ENCODE measurements around the gene C3orf52. TPM values are rescaled to one million over a fixed set of nuclear protein-coding genes. Genes with fewer than 3 reads are reported as not detected.

C3orf52 gene
- total RNA-seq, 2 donors from 2014 or later: 6.5 to 11.2 TPM

DNA sequence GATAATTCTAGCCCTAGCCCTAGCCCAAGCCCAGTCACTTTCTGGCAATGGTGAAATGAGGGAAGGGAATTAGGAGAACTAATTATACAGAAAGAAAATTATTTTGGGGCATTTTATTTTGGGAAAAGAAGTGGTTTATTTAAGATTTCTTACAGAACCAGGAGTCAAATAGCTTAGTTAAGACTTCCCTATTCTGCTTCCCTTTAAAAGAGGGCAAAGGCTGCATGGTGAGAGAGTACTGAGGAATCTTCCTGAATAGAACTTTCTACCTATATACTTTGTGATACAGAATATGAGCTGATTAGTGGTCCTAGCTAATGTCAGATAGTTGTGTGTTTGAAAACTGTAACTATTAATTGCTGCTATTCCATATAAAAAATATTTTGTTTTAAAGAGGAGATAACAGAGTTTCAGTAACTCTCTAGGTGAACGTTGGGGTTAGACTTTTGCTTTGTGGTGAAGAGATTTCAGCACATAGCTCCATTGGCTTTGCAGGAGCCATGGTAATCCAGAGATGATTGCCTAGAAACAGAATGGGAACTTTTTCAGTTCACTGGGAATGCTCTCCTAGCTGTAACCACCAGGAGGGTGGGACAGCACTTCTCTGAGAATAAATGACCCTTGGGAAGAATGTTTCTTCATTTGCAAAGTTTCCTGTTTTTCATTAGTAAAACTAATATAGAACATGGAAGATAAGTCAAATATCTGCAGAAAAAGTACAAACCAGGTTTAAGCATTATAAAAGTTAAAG is 52.2 kb downstream of the C3orf52 start:
- DNase-seq (ENCODE audit: low spot score in 2 of 2): no peak
- no peak overlapping the region for H3K27ac Mint-ChIP-seq
- no peaks in the 10 kb centered on the region for H3K9me3 Mint-ChIP-seq
- H3K36me3 Mint-ChIP-seq: no peaks in the 10 kb centered on the region
- ATAC-seq: no peak

DNA sequence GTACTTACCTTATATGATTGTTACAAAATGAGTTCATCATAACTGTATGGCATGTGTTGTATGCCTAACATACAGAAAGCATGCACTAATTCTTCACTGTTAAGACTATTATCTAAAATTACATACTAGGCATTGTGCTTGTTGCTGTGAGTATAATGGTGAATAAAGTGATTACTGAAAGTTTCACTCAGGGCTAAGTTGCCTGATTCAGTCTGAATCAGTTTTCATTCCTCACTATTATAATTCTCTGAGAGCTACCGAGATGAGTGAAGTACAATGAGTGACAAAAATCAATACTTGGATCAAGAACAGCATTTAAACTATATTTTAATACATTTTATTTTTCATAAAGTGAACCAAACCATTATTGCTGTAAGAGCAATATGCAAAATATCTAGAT is 54.4 kb downstream of the C3orf52 start:
- DNase-seq (ENCODE audit: low spot score in 2 of 2) (no peak), ATAC-seq (peak in 1 of 2 donors; percentile 60)
- H3K9me3 Mint-ChIP-seq: peaks cover 0 to 6% of the 10 kb centered on the region in 2 donors
- peak overlapping the region in 1 of 2 donors; percentile 76 for H3K27ac Mint-ChIP-seq
- peaks cover 6 to 8% of the 10 kb centered on the region in 2 donors for H3K36me3 Mint-ChIP-seq

DNA sequence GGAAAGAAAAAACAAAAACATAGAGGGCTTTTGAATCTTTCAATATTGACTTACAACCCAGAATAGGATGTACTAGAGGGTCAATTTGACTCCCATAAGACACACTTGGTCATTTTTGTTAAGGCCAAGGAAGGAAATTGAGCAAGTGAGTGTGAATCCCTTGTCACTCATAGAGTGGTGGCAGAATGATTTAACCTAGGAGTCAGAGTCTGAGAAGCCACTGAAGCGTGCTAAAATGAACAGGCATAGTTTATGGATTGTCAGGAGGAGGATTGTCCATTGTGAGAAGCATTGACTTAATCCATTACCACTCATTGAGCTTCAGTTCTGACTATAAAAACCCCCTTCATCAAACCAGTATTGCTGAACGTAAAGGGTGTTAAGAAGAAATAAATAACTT is 55.1 kb downstream of the C3orf52 start:
- Mint-ChIP-seq H3K36me3 (peaks cover 13 to 15% of the 10 kb centered on the region in 2 donors), H3K27ac (no peak overlapping the region), H3K9me3 (peaks cover 4 to 13% of the 10 kb centered on the region in 2 donors)
- DNase-seq (ENCODE audit: low spot score in 2 of 2) (no peak), ATAC-seq (no peak)

DNA sequence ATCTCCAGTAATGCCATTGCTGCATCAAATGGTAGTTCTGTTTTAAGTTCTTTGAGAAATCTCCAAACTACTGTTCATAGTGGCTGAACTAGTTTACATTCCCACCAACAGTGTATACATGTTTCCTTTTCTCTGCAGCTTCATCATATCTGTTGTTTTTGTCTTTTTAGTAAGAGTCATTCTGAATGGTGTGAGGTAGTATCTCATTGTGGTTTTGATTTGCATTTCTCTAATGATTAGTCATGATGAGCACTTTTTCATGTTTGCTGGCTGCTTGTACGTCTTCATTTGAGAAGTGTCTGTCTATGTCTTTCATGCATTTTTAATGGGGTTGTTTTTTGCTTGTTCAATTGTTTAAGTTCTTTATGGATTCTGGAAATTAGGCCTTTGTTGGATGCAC is 57.1 kb downstream of the C3orf52 start:
- peaks cover 12 to 20% of the 10 kb centered on the region in 2 donors for H3K9me3 Mint-ChIP-seq
- peak overlapping the region in 1 of 2 donors; percentile 44 for H3K27ac Mint-ChIP-seq
- peaks cover 23 to 33% of the 10 kb centered on the region in 2 donors for H3K36me3 Mint-ChIP-seq
- ATAC-seq (peak; percentile 76 to 93), DNase-seq (ENCODE audit: low spot score in 2 of 2) (no peak)

DNA sequence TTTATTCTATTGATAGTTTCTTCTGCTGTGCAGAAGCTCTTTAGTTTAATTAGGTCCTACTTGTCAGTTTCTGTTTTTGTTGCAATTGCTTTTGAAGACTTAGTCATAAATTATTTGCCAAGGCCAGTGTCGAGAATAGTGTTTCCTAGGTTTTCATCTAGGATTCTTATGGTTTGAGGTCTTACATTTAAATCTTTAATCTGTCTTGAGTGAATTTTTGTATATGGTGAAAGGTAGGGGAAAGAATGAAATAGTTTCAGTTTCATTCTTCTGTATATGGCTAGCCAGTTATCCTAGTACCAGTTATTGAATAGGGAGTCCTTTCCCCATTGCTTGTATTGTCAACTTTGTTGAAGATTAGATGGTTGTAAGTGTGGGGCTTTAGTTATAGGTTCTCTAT is 57.5 kb downstream of the C3orf52 start:
- Mint-ChIP-seq H3K9me3 (peaks cover 12 to 20% of the 10 kb centered on the region in 2 donors), H3K27ac (peak overlapping the region in 1 of 2 donors; percentile 44), H3K36me3 (peaks cover 24 to 35% of the 10 kb centered on the region in 2 donors)
- ATAC-seq (peak; percentile 51 to 56), DNase-seq (ENCODE audit: low spot score in 2 of 2) (no peak)

DNA sequence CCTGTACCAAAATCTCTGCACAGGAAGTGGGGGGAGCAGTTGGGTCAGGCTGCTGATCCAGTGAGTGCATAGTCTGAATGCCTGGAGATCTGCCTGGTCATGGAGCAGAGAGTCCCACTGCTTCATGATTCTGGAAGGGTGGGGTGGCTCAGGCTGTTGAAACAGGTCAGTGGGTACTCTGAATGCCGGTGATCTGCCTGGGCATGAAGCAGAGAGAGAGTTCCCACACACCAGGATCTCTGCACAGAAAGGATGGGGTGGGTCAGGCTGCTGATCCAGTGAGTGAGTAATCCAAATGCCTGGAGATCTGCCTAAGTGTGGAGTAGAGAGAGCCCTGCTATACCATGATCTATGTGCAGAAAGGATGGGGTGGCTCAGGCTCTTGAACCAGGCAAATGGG is 62.9 kb downstream of the C3orf52 start:
- Mint-ChIP-seq H3K27ac (no peak overlapping the region), H3K36me3 (peaks cover 33 to 45% of the 10 kb centered on the region in 2 donors), H3K9me3 (peaks cover 20 to 25% of the 10 kb centered on the region in 2 donors)
- no peak for DNase-seq (ENCODE audit: low spot score in 2 of 2)
- no peak for ATAC-seq

DNA sequence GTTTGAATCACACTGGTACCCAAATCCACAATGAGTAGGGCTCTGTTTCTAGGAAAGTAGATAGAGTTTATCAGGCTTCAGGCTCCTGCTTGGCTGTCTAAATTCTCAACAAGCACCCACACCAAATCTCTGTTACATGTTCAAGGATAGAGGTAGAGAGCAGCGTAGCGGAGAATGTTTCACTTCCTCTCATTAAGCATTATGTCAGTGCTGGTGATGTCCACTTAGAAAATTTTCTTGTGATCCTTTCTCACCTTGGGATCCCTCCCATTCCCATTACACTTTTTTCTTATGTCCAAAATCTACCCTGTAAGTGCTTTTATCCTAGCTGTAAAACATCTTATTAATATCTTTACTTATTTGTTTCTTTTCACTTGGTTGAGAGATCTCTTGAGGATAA is 81.6 kb downstream of the C3orf52 start:
- DNase-seq (ENCODE audit: low spot score in 2 of 2) (no peak), ATAC-seq (no peak)
- Mint-ChIP-seq H3K27ac (no peak overlapping the region), H3K9me3 (peaks cover 8 to 10% of the 10 kb centered on the region in 2 donors), H3K36me3 (peaks cover 5 to 15% of the 10 kb centered on the region in 2 donors)

Other genes with a start within 250 kb of the C3orf52 start
- gene PHLDB2, start 227.1 kb upstream of the C3orf52 start, total RNA-seq: 1 to 10 TPM; 1.9 to 2.1 TPM
- gene ABHD10, start 107.4 kb upstream of the C3orf52 start, total RNA-seq: 10 to 100 TPM; 68.1 to 87.6 TPM
- 1 to 10 TPM in 1 of 2 donors, under 1 TPM in 1; 0.49 to 6.9 TPM for gene TAGLN3, start 87.5 kb upstream of the C3orf52 start, total RNA-seq
- not detected for gene TMPRSS7, start 51.7 kb upstream of the C3orf52 start, total RNA-seq
- gene GCSAM, start 46.9 kb downstream of the C3orf52 start, total RNA-seq: 10 to 100 TPM in 1 of 2 donors, 1 to 10 TPM in 1; 5.2 to 23.7 TPM
- gene SLC9C1, start 207.8 kb downstream of the C3orf52 start, total RNA-seq: not detected
- gene CD200, start 246.8 kb downstream of the C3orf52 start, total RNA-seq: 10 to 100 TPM; 34.5 to 63.3 TPM

Data from activated naive CD4-positive, alpha-beta T cell treated with anti-CD3 and anti-CD28 coated beads, Interleukin-2, amount 50 U/mL, for 72 hours (primary cell).